DND-41 (cell line): ENCODE measurements around the gene TRIM14.
"Not testable (repeated sequence)": the region's sequence is repeated elsewhere in the genome, so short reads cannot be mapped to it uniquely, and the experiment has no call there.

Source experiments
- ATAC-seq: fragments of 200-7000 bp; cut with Tn5 transposase; 3 replicates; pipeline ENCODE4 v1.9.1; 2021; ENCODE audit warnings: low read depth; ENCODE audit not compliant: insufficient read depth
- DNase-seq: peaks from one replicate; pipeline ENCODE4 v3.0.0-alpha.2; 2020
- H2AFZ ChIP-seq: 2 replicates; pipeline ENCODE4 v1.6.0; 2012; ENCODE audit warnings: low read depth, low read length
- H3K27ac ChIP-seq: 2 replicates; pipeline ENCODE4 v1.5.1; 2012; ENCODE audit warnings: low read length, inconsistent platforms
- H3K27me3 ChIP-seq: fragments of 200-600 bp; sonication (generic); 2 replicates; pipeline ENCODE4 v1.6.0; 2012; ENCODE audit warnings: low read length, mild to moderate bottlenecking, inconsistent platforms; ENCODE audit not compliant: insufficient read depth, poor library complexity
- H3K36me3 ChIP-seq: 2 replicates; pipeline ENCODE4 v1.5.1; 2012; ENCODE audit warnings: low read length, inconsistent platforms; ENCODE audit not compliant: insufficient read depth
- H3K4me1 ChIP-seq: 2 replicates; pipeline ENCODE4 v1.5.1; 2012; ENCODE audit warnings: mild to moderate bottlenecking, low read length; ENCODE audit not compliant: insufficient read depth
- H3K4me2 ChIP-seq: 2 replicates; pipeline ENCODE4 v1.6.0; 2012; ENCODE audit warnings: mild to moderate bottlenecking, moderate library complexity, low read length, inconsistent platforms; ENCODE audit not compliant: insufficient read depth
- H3K4me3 ChIP-seq, 2 experiments: fragments of 200-600 bp in 1 of 2; shearing (Covaris generic) in 1 of 2; 2 replicates each; pipeline ENCODE4 v1.5.1; 2012 to 2016; ENCODE audit warnings: inconsistent platforms in 2 of 2, low read length in 2 of 2, mild to moderate bottlenecking in 2 of 2, low read depth in 1 of 2, moderate library complexity in 1 of 2
- H3K79me2 ChIP-seq: 2 replicates; pipeline ENCODE4 v1.6.0; 2012; ENCODE audit warnings: low read length, inconsistent platforms; ENCODE audit not compliant: insufficient read depth
- H3K9ac ChIP-seq: 2 replicates; pipeline ENCODE4 v1.6.0; 2012; ENCODE audit warnings: low read depth, mild to moderate bottlenecking, inconsistent platforms, low read length, moderate library complexity
- H3K9me3 ChIP-seq: 2 replicates; pipeline ENCODE4 v1.5.1; 2012; ENCODE audit warnings: low read length, moderate library complexity, mild to moderate bottlenecking, inconsistent platforms; ENCODE audit not compliant: insufficient read depth, severe bottlenecking
- H4K20me1 ChIP-seq: 2 replicates; pipeline ENCODE4 v1.6.0; 2012; ENCODE audit warnings: low read length; ENCODE audit not compliant: insufficient read depth
- EZH2 ChIP-seq: IDR thresholded peaks from 3 replicates; pipeline ENCODE4 v1.6.1; 2012; ENCODE audit warnings: borderline replicate concordance, low read depth, mild to moderate bottlenecking, moderate library complexity, low read length, inconsistent platforms; ENCODE audit not compliant: severe bottlenecking
- TF ChIP-seq, protein P1 (sequence below): IDR thresholded peaks from 2 replicates; pipeline ENCODE4 v1.5.1; 2012; ENCODE audit warnings: borderline replicate concordance, low read length, moderate library complexity, mild to moderate bottlenecking; ENCODE audit not compliant: poor library complexity, severe bottlenecking; ENCODE audit errors: extremely low read depth

TRIM14 gene

DNA sequence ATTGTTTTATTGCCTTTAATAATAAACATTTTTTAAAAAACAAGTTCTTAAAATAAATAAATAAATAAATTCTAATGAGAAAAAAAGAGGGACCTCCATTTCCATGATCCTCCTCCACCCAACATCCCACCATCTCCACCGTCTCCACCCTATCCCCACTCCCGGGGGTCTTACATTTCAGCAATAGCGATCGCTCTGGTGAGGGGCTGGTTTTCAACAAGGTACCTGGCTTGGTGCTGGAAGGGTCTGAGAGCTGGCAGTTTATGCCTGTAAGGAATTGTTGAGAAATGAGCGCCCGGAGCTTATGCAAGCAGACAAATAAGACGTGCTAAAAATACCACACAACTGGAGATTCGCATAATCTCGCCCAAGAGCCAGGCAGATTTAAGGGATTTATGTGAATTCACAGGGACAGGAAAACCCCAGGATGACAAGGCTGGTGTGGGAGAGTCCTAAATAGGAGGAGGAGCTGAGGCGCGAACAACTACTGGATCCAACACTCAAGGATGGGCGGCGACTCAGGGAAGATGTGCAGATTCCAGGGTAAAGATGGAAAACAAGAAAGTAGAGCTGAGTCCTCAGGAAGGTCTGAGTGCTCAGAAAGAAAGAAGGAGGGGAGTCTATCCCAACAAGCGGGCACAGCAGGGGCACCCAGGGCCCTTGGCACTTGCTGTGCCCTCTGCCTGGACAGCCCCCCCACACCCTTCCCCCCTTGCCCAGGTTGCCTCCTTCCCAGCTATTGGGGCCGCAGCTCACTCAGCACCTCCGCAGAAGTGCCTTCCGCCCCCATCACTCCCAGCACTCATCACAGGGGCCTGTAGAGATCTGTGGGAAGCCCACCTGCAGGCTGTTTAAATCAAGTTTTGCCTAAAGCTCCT, 27.0 kb downstream of the TRIM14 start:
- Histone ChIP-seq H4K20me1 (no peaks in the 10 kb centered on the region), H3K27ac (no peak overlapping the region; the same call in 1 of the 2 replicates), H3K27me3 (no peaks in the 10 kb centered on the region), H3K4me1 (no peaks in the 10 kb centered on the region), H3K4me3 (no peak overlapping the region), H3K4me2 (no peak overlapping the region), H3K36me3 (peaks cover 61% of the 10 kb centered on the region), H2AFZ (no peak overlapping the region), H3K9ac (no peak overlapping the region), H3K79me2 (no peaks in the 10 kb centered on the region), H3K9me3 (no peaks in the 10 kb centered on the region)
- TF ChIP-seq, protein P1, sequence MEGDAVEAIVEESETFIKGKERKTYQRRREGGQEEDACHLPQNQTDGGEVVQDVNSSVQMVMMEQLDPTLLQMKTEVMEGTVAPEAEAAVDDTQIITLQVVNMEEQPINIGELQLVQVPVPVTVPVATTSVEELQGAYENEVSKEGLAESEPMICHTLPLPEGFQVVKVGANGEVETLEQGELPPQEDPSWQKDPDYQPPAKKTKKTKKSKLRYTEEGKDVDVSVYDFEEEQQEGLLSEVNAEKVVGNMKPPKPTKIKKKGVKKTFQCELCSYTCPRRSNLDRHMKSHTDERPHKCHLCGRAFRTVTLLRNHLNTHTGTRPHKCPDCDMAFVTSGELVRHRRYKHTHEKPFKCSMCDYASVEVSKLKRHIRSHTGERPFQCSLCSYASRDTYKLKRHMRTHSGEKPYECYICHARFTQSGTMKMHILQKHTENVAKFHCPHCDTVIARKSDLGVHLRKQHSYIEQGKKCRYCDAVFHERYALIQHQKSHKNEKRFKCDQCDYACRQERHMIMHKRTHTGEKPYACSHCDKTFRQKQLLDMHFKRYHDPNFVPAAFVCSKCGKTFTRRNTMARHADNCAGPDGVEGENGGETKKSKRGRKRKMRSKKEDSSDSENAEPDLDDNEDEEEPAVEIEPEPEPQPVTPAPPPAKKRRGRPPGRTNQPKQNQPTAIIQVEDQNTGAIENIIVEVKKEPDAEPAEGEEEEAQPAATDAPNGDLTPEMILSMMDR, result no peak
- no peak for TF ChIP-seq EZH2
- ATAC-seq (no peak), DNase-seq (no peak)

DNA sequence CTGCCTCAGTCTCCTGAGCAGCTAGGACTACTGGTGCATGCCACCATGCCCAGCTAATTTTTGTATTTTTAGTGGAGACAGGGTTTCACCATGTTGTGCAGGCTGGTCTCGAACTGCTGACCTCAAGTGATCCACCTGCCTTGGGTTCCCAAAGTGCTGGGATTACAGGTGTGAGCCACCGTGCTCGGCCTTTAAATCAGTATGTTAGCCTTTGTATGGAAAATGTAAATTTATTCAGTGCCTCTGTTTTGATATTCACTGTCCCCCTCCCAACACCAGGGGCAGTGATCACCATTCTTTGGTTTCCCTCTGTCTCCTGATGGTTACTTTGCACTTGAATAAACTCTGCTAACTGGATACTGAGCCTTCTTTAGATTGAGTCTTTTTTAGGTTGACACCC, 28.3 kb downstream of the TRIM14 start:
- not testable (repeated sequence) for H4K20me1 ChIP-seq, H3K4me3 ChIP-seq, H3K27ac ChIP-seq, ATAC-seq, H3K79me2 ChIP-seq, H2AFZ ChIP-seq, H3K4me2 ChIP-seq, DNase-seq, H3K9me3 ChIP-seq, H3K27me3 ChIP-seq, H3K9ac ChIP-seq, H3K4me1 ChIP-seq
- TF ChIP-seq, protein P1, result peak; percentile 22
- H3K36me3 ChIP-seq, result peaks cover 61% of the 10 kb centered on the region

DNA sequence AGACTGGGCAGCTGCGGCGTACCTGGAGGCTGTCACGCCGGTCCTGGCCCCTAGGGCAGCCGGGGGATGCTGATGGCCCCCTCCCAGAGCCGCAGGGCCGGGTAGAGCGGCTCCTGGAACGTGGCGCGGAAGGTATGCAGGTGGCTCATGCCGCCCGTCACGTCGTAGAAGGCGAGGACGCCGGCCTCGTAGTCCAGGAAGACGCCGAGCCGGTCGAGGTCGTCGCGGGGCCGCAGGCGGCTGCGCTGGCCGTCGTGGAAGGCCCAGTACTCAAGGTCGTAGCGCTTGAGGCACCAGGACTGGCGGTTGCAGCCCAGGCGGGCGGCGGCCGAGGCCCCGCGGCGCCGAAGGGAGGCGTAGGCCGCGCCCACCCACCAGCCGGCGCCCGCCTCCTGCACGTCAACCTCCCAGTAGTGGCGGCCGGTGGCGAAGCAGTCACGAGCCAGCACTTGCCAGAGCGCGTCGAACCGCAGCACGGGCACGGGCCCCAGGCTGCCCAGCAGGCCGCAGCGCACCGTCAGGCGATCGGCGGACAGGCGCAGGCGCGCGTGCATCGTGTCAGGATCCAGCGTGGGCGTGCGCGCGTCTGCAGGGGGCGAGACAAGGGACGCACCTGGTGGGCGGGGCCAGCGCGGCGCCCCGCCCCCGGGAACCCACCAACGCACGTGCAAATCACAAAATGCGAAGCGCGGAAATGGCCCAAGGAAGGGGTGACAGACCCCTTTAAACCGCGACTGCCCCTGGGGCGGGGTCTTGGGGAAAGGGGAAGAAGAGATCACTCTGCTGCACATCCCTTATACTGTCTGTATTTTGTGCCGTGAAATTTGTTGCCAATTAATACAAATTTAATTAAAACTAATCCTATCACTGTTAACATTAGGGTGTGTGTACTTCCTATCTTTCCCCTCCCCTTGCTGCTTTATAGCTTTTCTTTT, 31.3 kb downstream of the TRIM14 start:
- no peaks in the 10 kb centered on the region for H4K20me1 ChIP-seq
- no peak overlapping the region for H3K9ac ChIP-seq
- H3K9me3 ChIP-seq, result no peaks in the 10 kb centered on the region
- no peaks in the 10 kb centered on the region for H3K4me1 ChIP-seq
- no peak overlapping the region for H3K4me2 ChIP-seq
- H3K27ac ChIP-seq, result no peak overlapping the region
- H3K4me3 ChIP-seq, result no peak overlapping the region
- TF ChIP-seq EZH2, result no peak
- TF ChIP-seq, protein P1, result no peak
- H3K79me2 ChIP-seq, result no peaks in the 10 kb centered on the region
- H2AFZ ChIP-seq, result no peak overlapping the region
- no peaks in the 10 kb centered on the region for H3K27me3 ChIP-seq
- DNase-seq (no peak), ATAC-seq (no peak)
- peaks cover 63% of the 10 kb centered on the region for H3K36me3 ChIP-seq
